Measurements from ENCODE around the gene GP2.
"Not testable (repeated sequence)": the region's sequence is repeated elsewhere in the genome, so short reads cannot be mapped to it uniquely, and the experiment has no call there.

Gene GP2

DNA sequence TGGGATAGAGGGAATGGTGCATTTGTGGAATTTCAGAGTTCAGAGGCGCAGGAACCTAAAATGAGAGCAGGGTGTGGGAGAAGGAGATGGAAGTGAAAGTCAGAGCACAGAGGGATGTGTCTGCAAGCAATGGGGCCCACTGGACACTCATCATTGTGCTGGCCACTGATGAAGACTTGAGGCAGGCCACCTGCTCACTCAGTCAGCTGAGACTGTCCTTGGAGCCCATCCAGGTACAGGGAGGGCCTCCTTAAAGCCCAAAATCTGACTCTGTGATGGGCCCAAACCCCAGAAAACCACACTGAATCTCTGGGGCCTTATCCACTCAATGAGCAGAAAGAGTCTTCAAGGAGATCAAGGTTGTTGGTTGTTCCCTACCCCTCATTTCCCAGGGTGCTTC, 5.6 kb downstream of the GP2 start:
- Histone ChIP-seq H3K36me3 (ENCODE audit: insufficient read depth, low read length) (no peaks in the 10 kb centered on the region), H2AFZ (ENCODE audit: low read depth, low read length) (no peak overlapping the region), H3K27me3 (ENCODE audit: insufficient read depth, low read length, poor library complexity) (no peaks in the 10 kb centered on the region), H3K4me3 (ENCODE audit: low read depth in 1 of 2, low read length in 2 of 2) (no peak overlapping the region), H3K9me3 (ENCODE audit: insufficient read depth, low read length, severe bottlenecking) (no peaks in the 10 kb centered on the region), H4K20me1 (ENCODE audit: insufficient read depth, low read length) (no peaks in the 10 kb centered on the region), H3K4me1 (ENCODE audit: insufficient read depth, low read length) (no peaks in the 10 kb centered on the region), H3K27ac (ENCODE audit: low read length) (no peak overlapping the region), H3K9ac (ENCODE audit: low read depth, low read length) (no peak overlapping the region), H3K4me2 (ENCODE audit: insufficient read depth, low read length) (no peak overlapping the region), H3K79me2 (ENCODE audit: insufficient read depth, low read length) (no peaks in the 10 kb centered on the region)
- DNase-seq = no peak
- TF ChIP-seq, protein P1, sequence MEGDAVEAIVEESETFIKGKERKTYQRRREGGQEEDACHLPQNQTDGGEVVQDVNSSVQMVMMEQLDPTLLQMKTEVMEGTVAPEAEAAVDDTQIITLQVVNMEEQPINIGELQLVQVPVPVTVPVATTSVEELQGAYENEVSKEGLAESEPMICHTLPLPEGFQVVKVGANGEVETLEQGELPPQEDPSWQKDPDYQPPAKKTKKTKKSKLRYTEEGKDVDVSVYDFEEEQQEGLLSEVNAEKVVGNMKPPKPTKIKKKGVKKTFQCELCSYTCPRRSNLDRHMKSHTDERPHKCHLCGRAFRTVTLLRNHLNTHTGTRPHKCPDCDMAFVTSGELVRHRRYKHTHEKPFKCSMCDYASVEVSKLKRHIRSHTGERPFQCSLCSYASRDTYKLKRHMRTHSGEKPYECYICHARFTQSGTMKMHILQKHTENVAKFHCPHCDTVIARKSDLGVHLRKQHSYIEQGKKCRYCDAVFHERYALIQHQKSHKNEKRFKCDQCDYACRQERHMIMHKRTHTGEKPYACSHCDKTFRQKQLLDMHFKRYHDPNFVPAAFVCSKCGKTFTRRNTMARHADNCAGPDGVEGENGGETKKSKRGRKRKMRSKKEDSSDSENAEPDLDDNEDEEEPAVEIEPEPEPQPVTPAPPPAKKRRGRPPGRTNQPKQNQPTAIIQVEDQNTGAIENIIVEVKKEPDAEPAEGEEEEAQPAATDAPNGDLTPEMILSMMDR (IDR thresholded peaks at IDR 0.05; ENCODE audit: borderline replicate concordance, extremely low read depth, low read length, poor library complexity, severe bottlenecking) = no peak
- TF ChIP-seq EZH2 (IDR thresholded peaks at IDR 0.05; ENCODE audit: borderline replicate concordance, low read depth, low read length, severe bottlenecking) = no peak
- no peak for ATAC-seq (ENCODE audit: insufficient read depth, low read depth)

DNA sequence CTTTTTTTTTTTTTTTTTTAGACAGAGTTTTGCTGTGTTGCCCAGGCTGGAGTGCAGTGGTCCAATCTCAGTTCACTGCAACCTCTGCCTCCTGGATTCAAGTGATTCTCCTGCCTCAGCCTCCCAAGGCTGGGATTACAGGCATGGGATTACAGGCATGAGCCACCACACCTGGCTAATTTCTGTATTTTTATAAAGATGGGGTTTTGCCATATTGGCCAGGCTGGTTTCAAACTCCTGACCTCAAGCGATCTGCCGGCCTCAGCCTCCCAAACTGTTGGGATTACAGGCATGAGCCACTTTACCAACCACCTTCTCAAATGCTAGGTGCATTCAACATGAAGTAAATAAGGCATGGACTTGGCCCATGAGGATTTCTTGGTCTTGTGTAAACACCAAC, 6.3 kb downstream of the GP2 start:
- not testable (repeated sequence) for H3K4me1 ChIP-seq (ENCODE audit: insufficient read depth, low read length); H3K27me3 ChIP-seq (ENCODE audit: insufficient read depth, low read length, poor library complexity); H3K4me3 ChIP-seq (ENCODE audit: low read depth in 1 of 2, low read length in 2 of 2); ATAC-seq (ENCODE audit: insufficient read depth, low read depth); H3K4me2 ChIP-seq (ENCODE audit: insufficient read depth, low read length); DNase-seq; H2AFZ ChIP-seq (ENCODE audit: low read depth, low read length); H4K20me1 ChIP-seq (ENCODE audit: insufficient read depth, low read length); H3K79me2 ChIP-seq (ENCODE audit: insufficient read depth, low read length); H3K36me3 ChIP-seq (ENCODE audit: insufficient read depth, low read length); H3K27ac ChIP-seq (ENCODE audit: low read length); H3K9me3 ChIP-seq (ENCODE audit: insufficient read depth, low read length, severe bottlenecking); H3K9ac ChIP-seq (ENCODE audit: low read depth, low read length)

DNA sequence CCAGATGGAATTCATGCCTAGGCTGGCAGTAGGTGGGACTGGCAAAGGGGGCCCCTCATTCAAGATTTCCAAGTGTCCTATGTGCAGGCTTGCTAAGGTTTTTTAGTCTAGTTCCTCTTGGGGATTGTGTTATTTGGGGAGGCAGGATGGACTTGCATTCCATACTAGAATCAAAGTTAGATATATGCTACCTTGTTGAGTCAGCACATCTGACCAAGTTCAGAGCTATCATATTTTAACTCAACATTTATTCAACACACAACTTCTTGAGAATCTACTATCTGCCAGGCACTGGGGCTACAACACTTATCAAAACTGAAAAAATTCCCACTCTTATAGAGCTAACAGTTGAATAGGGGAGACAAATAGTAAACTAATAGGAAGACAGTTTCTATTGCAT, 6.7 kb downstream of the GP2 start:
- no peak for DNase-seq
- H3K36me3 ChIP-seq (ENCODE audit: insufficient read depth, low read length) = no peaks in the 10 kb centered on the region
- no peaks in the 10 kb centered on the region for H4K20me1 ChIP-seq (ENCODE audit: insufficient read depth, low read length)
- no peak overlapping the region for H3K9ac ChIP-seq (ENCODE audit: low read depth, low read length)
- no peaks in the 10 kb centered on the region for H3K27me3 ChIP-seq (ENCODE audit: insufficient read depth, low read length, poor library complexity)
- TF ChIP-seq EZH2 (IDR thresholded peaks at IDR 0.05; ENCODE audit: borderline replicate concordance, low read depth, low read length, severe bottlenecking) = no peak
- TF ChIP-seq, protein P1 (IDR thresholded peaks at IDR 0.05; ENCODE audit: borderline replicate concordance, extremely low read depth, low read length, poor library complexity, severe bottlenecking) = no peak
- H3K4me2 ChIP-seq (ENCODE audit: insufficient read depth, low read length) = no peak overlapping the region
- H3K9me3 ChIP-seq (ENCODE audit: insufficient read depth, low read length, severe bottlenecking) = no peaks in the 10 kb centered on the region
- H3K4me3 ChIP-seq (ENCODE audit: low read depth in 1 of 2, low read length in 2 of 2) = no peak overlapping the region
- H2AFZ ChIP-seq (ENCODE audit: low read depth, low read length) = no peak overlapping the region
- H3K4me1 ChIP-seq (ENCODE audit: insufficient read depth, low read length) = no peaks in the 10 kb centered on the region
- no peak for ATAC-seq (ENCODE audit: insufficient read depth, low read depth)
- no peak overlapping the region for H3K27ac ChIP-seq (ENCODE audit: low read length)
- H3K79me2 ChIP-seq (ENCODE audit: insufficient read depth, low read length) = no peaks in the 10 kb centered on the region

DNA sequence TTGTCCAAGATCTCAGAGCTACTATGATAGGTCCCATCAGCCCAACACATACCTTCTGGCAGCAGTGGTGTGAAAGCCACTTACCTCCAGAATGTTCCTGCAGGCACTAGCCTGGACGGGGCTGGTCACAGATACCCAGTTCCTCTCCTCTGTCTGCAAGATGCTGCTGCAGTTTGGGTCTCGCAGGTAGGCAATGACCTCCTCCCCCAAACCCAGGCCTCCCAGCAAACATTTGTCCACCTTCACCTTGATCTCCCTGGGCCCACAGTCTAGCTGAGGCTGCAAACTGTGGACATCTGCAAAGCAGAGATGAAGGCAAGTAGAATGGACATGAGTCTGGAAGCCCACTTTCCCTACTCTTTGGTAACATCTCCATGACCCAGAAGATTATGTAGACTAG, 7.1 kb downstream of the GP2 start:
- Histone ChIP-seq H4K20me1 (ENCODE audit: insufficient read depth, low read length) (no peaks in the 10 kb centered on the region), H3K4me2 (ENCODE audit: insufficient read depth, low read length) (no peak overlapping the region), H3K4me1 (ENCODE audit: insufficient read depth, low read length) (no peaks in the 10 kb centered on the region), H3K9me3 (ENCODE audit: insufficient read depth, low read length, severe bottlenecking) (no peaks in the 10 kb centered on the region), H3K9ac (ENCODE audit: low read depth, low read length) (no peak overlapping the region), H3K4me3 (ENCODE audit: low read depth in 1 of 2, low read length in 2 of 2) (no peak overlapping the region), H3K27me3 (ENCODE audit: insufficient read depth, low read length, poor library complexity) (no peaks in the 10 kb centered on the region), H3K36me3 (ENCODE audit: insufficient read depth, low read length) (no peaks in the 10 kb centered on the region), H2AFZ (ENCODE audit: low read depth, low read length) (no peak overlapping the region), H3K79me2 (ENCODE audit: insufficient read depth, low read length) (no peaks in the 10 kb centered on the region), H3K27ac (ENCODE audit: low read length) (no peak overlapping the region)
- TF ChIP-seq, protein P1 (IDR thresholded peaks at IDR 0.05; ENCODE audit: borderline replicate concordance, extremely low read depth, low read length, poor library complexity, severe bottlenecking) = no peak
- no peak for TF ChIP-seq EZH2 (IDR thresholded peaks at IDR 0.05; ENCODE audit: borderline replicate concordance, low read depth, low read length, severe bottlenecking)
- ATAC-seq (ENCODE audit: insufficient read depth, low read depth) = no peak
- DNase-seq = no peak

Data from DND-41 (cell line).